Muscle layer of colon (tissue), 2 donors: ENCODE measurements around the gene SNX5.
"Not testable (repeated sequence)": the region's sequence is repeated elsewhere in the genome, so short reads cannot be mapped to it uniquely, and the experiment has no call there.

ENCODE experiments used
- H3K27ac ChIP-seq: one replicate; pipeline ENCODE4 v1.7.0; 2013; ENCODE audit warnings: low read depth, mild to moderate bottlenecking, low read length, moderate library complexity
- H3K27me3 ChIP-seq, 2 donors: one replicate each; pipeline ENCODE4 v1.7.0; 2013; ENCODE audit warnings: low read length in 2 of 2, mild to moderate bottlenecking in 2 of 2; ENCODE audit not compliant: insufficient read depth in 2 of 2, control insufficient read depth in 1 of 2
- H3K36me3 ChIP-seq: one replicate; pipeline ENCODE4 v1.7.0; 2013; ENCODE audit warnings: mild to moderate bottlenecking, low read length; ENCODE audit not compliant: insufficient read depth
- H3K4me1 ChIP-seq: one replicate; pipeline ENCODE4 v1.7.0; 2013; ENCODE audit warnings: mild to moderate bottlenecking, low read length; ENCODE audit not compliant: insufficient read depth
- H3K4me3 ChIP-seq, 2 donors: one replicate each; pipeline ENCODE4 v1.7.0; 2013; ENCODE audit warnings: low read length in 2 of 2, low read depth in 1 of 2, mild to moderate bottlenecking in 1 of 2, moderate library complexity in 1 of 2
- H3K9ac ChIP-seq: one replicate; pipeline ENCODE4 v1.7.0; 2013; ENCODE audit warnings: low read length
- H3K9me3 ChIP-seq: one replicate; pipeline ENCODE4 v1.7.0; 2013; ENCODE audit warnings: mild to moderate bottlenecking, low read length
- donor health status: abdominal sarcoma.
- donor health status: Adenocarcinoma of cecum.

The SNX5 gene

DNA sequence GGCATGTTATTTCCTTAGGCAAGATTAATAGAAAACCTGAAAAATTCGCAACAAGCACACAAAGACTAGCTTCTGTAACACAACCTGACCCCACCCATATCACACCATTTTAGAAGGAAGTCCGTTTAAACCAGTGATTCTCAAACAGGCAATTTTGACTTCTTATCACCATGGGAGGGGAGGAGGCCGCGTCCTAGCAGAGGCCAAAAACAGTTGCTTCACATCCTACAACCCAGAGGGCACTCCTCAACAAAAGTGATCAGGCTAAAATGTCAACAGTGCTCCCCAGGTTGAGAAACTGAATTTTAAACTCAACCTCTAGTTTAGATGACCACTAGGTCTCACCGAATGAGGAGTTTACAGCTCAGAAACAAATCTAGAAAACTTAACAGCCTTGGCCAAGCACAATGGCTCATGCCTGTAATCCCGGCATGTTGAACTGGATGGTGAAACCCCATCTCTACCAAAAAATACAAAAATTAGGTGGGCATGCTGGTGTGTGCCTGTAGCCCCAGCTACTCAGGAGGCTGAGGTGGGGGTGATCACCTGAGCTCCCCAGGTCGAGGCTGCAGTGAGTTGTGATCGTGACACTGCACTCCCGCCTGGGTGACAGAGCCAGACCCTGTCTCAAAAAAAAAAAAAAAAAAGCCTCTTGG is 3.4 kb downstream of the SNX5 start:
- Histone ChIP-seq H3K9ac (no peak overlapping the region), H3K27ac (peak overlapping the region; percentile 35)

DNA sequence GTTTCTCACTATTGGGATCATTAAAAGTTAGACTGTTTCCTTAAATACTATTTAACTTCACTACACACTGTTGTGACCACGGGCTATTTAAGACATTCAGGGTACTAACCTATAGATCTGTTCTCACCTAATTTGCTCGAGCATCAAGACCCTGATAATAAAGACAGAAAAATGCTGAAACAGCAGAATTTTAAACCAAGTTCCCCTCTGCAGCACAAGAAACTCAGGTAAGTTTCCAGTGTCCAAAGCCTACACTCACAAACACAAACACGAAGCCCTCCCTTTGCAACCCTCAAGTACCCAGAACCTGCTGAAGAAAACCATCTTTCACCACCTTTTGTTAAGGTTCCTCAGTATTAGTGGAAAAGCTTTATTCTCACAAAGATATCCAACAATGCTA is 4.0 kb downstream of the SNX5 start:
- H3K4me3 ChIP-seq: no peak overlapping the region
- H3K9me3 ChIP-seq: no peaks in the 10 kb centered on the region
- no peak overlapping the region for H3K9ac ChIP-seq
- H3K36me3 ChIP-seq: no peaks in the 10 kb centered on the region
- H3K27ac ChIP-seq: no peak overlapping the region
- peaks cover 60% of the 10 kb centered on the region for H3K4me1 ChIP-seq
- H3K27me3 ChIP-seq: no peaks in the 10 kb centered on the region

More for the DNA sequence above, 3.4 kb downstream of the SNX5 start:
- Histone ChIP-seq H3K27me3 (no peaks in the 10 kb centered on the region), H3K9me3 (no peaks in the 10 kb centered on the region), H3K36me3 (no peaks in the 10 kb centered on the region), H3K4me3 (peak overlapping the region in 1 of 2 donors; percentile 84), H3K4me1 (peaks cover 60% of the 10 kb centered on the region)

DNA sequence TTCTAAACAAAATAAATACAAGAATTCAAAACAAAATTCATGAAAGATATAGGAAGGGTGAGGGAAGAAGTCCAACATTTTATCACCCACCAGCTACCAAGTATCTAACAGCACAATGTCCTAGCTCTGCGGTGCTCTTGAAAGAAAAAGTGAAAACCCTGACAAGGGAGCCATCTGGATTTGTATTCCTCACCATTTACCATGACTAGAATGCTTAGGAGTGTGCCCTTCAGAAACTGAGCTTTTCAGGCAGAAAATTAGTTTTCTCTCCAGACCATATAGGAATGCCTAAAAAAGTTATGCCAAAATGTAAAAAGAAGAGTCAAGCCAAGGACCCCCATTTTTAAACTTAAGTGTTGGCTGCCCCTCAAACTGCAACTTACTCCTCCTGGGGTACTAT is 4.5 kb downstream of the SNX5 start:
- H3K27ac ChIP-seq: no peak overlapping the region
- no peaks in the 10 kb centered on the region for H3K27me3 ChIP-seq
- no peak overlapping the region for H3K4me3 ChIP-seq
- H3K36me3 ChIP-seq: no peaks in the 10 kb centered on the region
- H3K9ac ChIP-seq: no peak overlapping the region
- peaks cover 66% of the 10 kb centered on the region for H3K4me1 ChIP-seq
- no peaks in the 10 kb centered on the region for H3K9me3 ChIP-seq

DNA sequence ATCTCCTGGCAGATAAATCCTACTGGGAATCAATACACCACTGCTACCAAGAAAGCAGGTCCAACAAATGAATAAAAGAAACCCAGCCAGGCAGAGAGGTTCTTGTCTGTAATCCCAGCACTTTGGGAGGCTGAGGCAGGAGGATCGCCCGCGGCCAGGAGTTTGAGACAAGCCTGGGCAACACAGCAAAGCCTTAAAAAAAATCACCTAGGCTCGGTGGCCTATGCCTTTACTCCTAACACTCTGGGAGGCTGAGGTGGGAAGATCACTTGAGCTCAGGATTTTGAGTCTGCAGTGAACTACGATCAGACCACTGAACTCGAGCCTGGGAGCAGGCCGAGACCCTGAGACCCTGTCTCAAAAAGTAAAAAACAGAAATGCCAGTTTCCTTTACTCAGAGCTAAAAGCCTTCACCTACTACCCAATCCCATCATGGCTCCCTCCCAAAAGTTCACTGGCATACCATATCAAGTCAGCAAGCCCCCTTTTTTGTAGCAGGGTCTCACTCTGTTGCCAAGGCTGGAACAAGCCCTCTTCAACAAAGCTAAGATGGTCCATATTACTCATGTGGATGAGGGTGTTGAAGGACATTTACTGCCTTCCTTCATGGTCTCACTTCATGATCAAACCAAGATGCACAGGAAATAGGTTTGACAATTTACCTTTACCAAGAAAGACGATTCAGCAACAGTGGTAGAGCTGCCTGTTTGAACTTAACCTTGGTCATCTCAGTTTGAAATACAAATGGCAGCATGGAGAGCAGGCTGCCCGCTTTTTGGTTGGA is 5.3 kb downstream of the SNX5 start:
- no peak overlapping the region for H3K27ac ChIP-seq
- no peak overlapping the region for H3K4me3 ChIP-seq
- no peak overlapping the region for H3K9ac ChIP-seq
- H3K4me1 ChIP-seq: peaks cover 74% of the 10 kb centered on the region
- no peaks in the 10 kb centered on the region for H3K27me3 ChIP-seq
- H3K36me3 ChIP-seq: no peaks in the 10 kb centered on the region
- H3K9me3 ChIP-seq: no peaks in the 10 kb centered on the region

DNA sequence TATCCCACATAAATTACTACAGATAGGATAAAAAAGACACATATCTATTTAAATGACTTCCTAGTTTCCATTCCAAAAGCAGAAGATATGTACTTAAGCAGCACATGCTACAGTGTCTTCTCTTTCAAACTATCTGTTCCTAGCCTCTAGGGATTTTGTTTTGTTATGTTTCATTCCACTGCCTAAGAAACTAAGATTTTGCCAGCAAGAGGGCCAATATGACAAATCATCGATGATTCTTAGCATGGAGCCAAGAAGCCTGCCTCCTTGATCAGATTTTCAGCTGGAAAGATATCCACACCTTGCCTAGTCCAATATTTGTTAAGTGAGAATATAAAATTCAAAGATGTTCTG is 7.0 kb downstream of the SNX5 start:
- Histone ChIP-seq H3K27me3 (no peaks in the 10 kb centered on the region), H3K36me3 (no peaks in the 10 kb centered on the region), H3K9ac (no peak overlapping the region), H3K9me3 (no peaks in the 10 kb centered on the region), H3K27ac (peak overlapping the region; percentile 65), H3K4me1 (peaks cover 76% of the 10 kb centered on the region), H3K4me3 (no peak overlapping the region)

DNA sequence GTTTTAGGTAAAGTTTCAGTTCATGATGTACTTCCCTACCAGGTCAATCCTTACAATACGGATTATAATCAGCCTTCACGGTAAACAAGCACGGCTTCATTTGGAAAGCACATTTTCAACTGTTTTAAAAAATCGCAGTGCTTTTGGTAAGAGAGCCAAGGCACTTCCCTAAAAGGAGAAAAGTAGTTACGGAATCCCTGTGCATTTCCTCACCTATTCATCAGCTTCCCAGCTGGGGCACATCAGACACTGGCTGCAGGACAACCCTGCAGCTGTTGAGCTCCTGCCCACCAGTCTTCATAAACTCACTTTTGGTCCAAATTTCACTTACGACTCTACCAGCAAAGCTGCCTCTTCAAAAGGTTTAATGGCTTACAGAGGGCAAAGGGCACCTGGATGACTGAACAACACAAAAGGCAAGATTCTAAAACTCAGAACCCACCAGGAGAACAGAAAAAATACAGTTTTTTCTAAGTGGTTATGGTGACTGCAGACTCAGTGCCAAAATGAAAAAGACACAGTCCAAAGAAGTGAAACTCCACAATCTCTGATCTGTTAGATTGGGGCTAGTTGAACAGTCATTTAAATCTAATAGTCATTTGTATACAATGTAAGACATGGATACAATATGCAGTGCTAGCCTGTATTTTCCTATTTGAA is 7.5 kb downstream of the SNX5 start:
- Histone ChIP-seq H3K4me3 (peak overlapping the region in 1 of 2 donors; percentile 39), H3K27ac (peak overlapping the region; percentile 65), H3K36me3 (peaks cover 1% of the 10 kb centered on the region), H3K4me1 (peaks cover 72% of the 10 kb centered on the region), H3K9ac (no peak overlapping the region), H3K9me3 (no peaks in the 10 kb centered on the region), H3K27me3 (no peaks in the 10 kb centered on the region)

DNA sequence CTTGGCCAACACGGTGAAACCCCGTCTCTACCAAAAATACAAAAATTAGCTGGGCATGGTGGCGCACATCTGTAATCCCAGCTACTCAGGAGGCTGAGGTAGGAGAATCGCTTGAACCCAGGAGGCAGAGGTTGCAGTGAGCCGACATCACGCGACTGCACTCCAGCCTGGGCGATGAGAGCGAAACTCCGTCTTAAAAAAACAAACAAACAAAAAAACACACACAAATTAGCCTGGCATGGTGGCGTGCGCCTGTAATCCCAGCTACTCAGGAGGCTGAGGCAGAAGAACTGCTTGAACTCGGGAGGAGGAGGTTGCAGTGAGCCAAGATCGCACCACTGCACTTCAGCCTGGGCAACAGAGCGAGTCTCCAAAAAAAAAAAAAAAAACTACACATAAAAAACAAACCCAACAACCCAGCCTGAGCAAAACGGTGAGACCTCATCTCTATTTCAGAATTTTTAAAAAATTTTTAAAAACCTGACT is 8.2 kb downstream of the SNX5 start:
- not testable (repeated sequence) for H3K27me3 ChIP-seq, H3K9me3 ChIP-seq, H3K9ac ChIP-seq, H3K27ac ChIP-seq, H3K36me3 ChIP-seq
- Histone ChIP-seq H3K4me1 (peaks cover 65% of the 10 kb centered on the region), H3K4me3 (peak overlapping the region in 1 of 2 donors; percentile 39)

DNA sequence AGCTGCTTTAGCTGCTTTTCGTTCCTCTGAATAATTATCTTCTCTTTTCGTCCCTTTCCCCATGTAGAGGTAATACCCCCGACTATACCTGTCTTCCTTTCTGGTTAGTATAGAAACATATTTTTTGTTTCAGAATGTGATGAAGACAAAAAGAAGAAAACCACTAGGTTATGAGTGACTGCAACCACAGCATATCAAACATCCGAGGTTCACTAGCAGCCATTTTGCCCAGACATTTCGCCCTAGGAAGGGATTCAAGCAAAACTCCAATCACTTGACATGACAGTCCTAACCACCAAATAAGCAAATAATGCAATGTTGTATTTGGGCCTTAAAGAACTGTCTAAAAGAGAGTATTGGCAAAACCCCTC is 9.4 kb downstream of the SNX5 start:
- no peak overlapping the region for H3K4me3 ChIP-seq
- H3K4me1 ChIP-seq: peaks cover 55% of the 10 kb centered on the region
- no peaks in the 10 kb centered on the region for H3K27me3 ChIP-seq
- H3K36me3 ChIP-seq: peaks cover 17% of the 10 kb centered on the region
- H3K27ac ChIP-seq: no peak overlapping the region
- H3K9me3 ChIP-seq: no peaks in the 10 kb centered on the region
- no peak overlapping the region for H3K9ac ChIP-seq

DNA sequence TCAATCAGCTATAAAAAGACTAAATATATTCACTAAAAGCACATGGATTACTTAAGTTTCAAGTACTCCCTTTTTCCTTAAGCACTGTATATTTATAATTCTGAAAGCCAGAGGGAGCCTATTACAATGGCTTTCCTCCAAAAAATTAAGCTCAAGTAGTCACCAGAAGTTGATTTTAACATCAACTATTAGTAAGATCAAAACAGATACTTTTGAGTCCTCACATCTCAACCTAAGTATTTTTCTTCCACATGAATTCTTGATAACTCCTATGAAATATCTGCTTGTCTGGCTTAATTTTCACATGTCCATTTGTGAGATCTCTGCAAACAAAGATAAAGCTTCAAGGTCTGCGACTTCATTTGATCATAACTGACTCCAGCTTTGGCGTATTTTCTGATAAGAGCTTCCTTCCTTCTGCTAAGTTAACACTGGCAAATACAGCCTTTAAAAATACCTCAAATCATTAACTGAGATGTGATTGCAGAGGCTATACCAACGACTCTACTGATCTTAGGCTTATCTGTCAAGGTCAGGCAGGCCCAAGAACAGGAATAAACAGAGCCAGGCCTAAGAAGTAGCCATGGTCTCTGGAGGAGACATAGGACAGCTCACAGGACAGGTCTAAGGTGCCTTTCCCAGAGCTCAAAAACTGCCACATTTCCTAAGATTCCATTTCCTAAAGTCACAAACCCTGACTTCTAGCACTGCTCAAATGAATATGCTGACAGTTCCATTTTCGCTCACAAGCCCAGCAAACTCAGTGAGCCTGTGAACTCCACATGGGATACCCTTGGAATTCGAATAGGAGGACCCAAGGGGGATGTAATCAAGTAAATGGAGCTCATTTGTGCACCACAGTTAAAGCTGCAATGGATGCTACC is 10.0 kb downstream of the SNX5 start:
- Histone ChIP-seq H3K27ac (no peak overlapping the region), H3K9me3 (no peaks in the 10 kb centered on the region), H3K36me3 (peaks cover 24% of the 10 kb centered on the region), H3K9ac (no peak overlapping the region), H3K27me3 (no peaks in the 10 kb centered on the region), H3K4me1 (peaks cover 53% of the 10 kb centered on the region), H3K4me3 (no peak overlapping the region)

DNA sequence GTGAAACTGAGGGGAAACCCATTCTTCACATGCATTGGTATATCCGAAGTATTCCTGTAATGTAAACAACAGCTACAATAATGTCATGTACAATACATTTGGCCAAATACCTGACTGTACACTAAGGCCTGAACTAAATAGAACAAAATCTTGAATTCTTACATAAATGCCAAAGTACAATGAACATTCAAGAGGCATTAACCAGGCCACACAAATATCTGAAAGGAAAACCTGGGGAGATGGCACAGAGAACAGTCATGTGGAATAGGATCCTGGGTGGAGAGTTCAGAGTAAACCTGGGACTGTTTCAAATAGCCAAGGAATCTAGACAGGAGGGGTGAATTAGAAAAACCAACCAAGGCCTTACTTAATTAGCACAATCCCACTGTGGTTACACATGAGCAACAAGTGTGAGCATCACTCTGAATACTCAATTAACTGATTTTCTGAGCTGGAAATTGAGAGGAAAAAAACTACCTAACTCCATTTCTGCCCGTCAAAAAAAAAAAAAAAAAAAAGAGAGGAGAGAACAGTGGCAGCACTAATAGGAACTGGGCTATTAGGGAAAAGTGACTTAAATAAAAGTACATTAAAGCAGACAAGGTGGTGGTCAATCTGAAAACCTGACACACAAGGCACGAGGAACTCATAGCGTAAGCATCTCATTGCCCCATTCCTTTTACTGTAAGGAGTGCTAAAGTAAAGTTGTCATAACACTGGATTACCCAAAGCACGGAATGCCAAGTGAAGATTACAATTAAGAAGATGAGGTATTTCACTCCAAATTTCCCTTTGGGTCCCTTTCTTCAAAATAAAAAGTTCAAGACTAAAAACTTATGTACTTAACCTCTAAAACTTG is 10.9 kb downstream of the SNX5 start:
- H3K9me3 ChIP-seq: no peaks in the 10 kb centered on the region
- peaks cover 44% of the 10 kb centered on the region for H3K4me1 ChIP-seq
- no peak overlapping the region for H3K27ac ChIP-seq
- no peak overlapping the region for H3K9ac ChIP-seq
- no peaks in the 10 kb centered on the region for H3K27me3 ChIP-seq
- peaks cover 32% of the 10 kb centered on the region for H3K36me3 ChIP-seq
- no peak overlapping the region for H3K4me3 ChIP-seq
